ENCODE data around the gene FAM184A. TPM values are rescaled to one million over a fixed set of nuclear protein-coding genes. Genes with fewer than 3 reads are reported as not detected.

FAM184A gene
- total RNA-seq, 1 experiment from 2014 or later, result 8.7 TPM

DNA sequence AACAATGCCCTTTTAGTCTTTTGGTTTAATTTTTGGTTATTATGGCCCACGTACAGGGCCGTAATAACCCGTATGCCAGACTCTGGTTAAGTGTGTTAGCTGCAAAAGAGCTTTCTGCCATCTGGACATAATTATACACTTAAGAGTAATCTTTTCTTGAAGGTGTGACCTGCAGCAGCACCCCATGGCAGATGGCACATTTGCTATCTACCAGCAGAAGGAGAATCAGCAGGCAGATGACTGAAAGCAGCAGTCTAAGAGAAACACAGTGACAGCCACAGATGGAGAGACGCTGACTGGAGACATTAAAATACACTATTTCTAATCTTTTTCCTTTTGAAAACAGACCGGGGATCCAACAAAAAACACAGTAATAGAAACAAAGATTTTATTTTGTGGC is 165.8 kb downstream of the FAM184A start:
- H3K4me1 ChIP-seq (ENCODE audit: control insufficient read depth, insufficient read depth, low read length), result no peaks in the 10 kb centered on the region
- BruUV-seq (replicated peaks), result no TSS peak
- H3K4me3 ChIP-seq (ENCODE audit: low read depth in 2 of 2, low read length in 2 of 2), result no peak overlapping the region
- in situ Hi-C loops (cut with HindIII; ENCODE audit: low pct_unique_long_range_greater_than_20kb, low sequenced_read_pairs) (no loop called here), intact Hi-C loops (cut with micrococcal nuclease; ENCODE audit: unreplicated experiment) (no loop called here)
- H3K27me3 ChIP-seq (ENCODE audit: control insufficient read depth, insufficient read depth, low read length), result no peaks in the 10 kb centered on the region
- H3K27ac ChIP-seq (ENCODE audit: low read length), result no peak overlapping the region
- POLR2A ChIA-PET, result no interaction called here
- CTCF ChIA-PET, result no interaction called here
- TF ChIP-seq, protein P1, sequence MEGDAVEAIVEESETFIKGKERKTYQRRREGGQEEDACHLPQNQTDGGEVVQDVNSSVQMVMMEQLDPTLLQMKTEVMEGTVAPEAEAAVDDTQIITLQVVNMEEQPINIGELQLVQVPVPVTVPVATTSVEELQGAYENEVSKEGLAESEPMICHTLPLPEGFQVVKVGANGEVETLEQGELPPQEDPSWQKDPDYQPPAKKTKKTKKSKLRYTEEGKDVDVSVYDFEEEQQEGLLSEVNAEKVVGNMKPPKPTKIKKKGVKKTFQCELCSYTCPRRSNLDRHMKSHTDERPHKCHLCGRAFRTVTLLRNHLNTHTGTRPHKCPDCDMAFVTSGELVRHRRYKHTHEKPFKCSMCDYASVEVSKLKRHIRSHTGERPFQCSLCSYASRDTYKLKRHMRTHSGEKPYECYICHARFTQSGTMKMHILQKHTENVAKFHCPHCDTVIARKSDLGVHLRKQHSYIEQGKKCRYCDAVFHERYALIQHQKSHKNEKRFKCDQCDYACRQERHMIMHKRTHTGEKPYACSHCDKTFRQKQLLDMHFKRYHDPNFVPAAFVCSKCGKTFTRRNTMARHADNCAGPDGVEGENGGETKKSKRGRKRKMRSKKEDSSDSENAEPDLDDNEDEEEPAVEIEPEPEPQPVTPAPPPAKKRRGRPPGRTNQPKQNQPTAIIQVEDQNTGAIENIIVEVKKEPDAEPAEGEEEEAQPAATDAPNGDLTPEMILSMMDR (IDR thresholded peaks at IDR 0.05), result no peak
- TF ChIP-seq POLR2AphosphoS5 (IDR thresholded peaks at IDR 0.05; ENCODE audit: low read depth, low read length), result no peak
- TF ChIP-seq, protein P2, sequence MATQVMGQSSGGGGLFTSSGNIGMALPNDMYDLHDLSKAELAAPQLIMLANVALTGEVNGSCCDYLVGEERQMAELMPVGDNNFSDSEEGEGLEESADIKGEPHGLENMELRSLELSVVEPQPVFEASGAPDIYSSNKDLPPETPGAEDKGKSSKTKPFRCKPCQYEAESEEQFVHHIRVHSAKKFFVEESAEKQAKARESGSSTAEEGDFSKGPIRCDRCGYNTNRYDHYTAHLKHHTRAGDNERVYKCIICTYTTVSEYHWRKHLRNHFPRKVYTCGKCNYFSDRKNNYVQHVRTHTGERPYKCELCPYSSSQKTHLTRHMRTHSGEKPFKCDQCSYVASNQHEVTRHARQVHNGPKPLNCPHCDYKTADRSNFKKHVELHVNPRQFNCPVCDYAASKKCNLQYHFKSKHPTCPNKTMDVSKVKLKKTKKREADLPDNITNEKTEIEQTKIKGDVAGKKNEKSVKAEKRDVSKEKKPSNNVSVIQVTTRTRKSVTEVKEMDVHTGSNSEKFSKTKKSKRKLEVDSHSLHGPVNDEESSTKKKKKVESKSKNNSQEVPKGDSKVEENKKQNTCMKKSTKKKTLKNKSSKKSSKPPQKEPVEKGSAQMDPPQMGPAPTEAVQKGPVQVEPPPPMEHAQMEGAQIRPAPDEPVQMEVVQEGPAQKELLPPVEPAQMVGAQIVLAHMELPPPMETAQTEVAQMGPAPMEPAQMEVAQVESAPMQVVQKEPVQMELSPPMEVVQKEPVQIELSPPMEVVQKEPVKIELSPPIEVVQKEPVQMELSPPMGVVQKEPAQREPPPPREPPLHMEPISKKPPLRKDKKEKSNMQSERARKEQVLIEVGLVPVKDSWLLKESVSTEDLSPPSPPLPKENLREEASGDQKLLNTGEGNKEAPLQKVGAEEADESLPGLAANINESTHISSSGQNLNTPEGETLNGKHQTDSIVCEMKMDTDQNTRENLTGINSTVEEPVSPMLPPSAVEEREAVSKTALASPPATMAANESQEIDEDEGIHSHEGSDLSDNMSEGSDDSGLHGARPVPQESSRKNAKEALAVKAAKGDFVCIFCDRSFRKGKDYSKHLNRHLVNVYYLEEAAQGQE (IDR thresholded peaks at IDR 0.05; ENCODE audit: insufficient read depth in 1 of 2, low read depth in 2 of 2, low read length in 1 of 2), result no peak
- H3K36me3 ChIP-seq (ENCODE audit: control insufficient read depth, insufficient read depth, low read length), result peaks cover 69% of the 10 kb centered on the region
- no peaks in the 10 kb centered on the region for H3K9me3 ChIP-seq (ENCODE audit: control insufficient read depth, insufficient read depth, low read depth, low read length)
- ATAC-seq (no peak), DNase-seq (ENCODE audit: low read depth, low spot score) (no peak)

Small RNA genes within 50 kb of the gene (microRNA-seq; reads per million reads assigned to microRNA genes)
- gene MIR548B (ENCODE audit: unreplicated experiment), result 1.6 reads per million

Other genes with a start within 250 kb of the FAM184A start
- gene ASF1A, start 184.5 kb downstream of the FAM184A start, total RNA-seq (2021; ENCODE audit: unreplicated experiment), result 28.5 TPM
- 20.4 TPM for gene MCM9, start 143.5 kb downstream of the FAM184A start, total RNA-seq (2021; ENCODE audit: unreplicated experiment)